Adrenal gland (tissue), 12 donors: ENCODE results near the gene UMPS. TPM values are rescaled to one million over a fixed set of nuclear protein-coding genes. Genes with fewer than 3 reads are reported as not detected.

Experiments used
- DNase-seq, 7 donors: peaks; one replicate each; pipeline ENCODE4 v3.0.0-alpha.2; 2019 to 2020
- H3K27ac ChIP-seq, 5 donors: fragments of 200-600 bp; sonication (generic) in 4 of 5; 1 replicate in 3 of 5; 2 replicates in 2 of 5; pipeline versions ENCODE4 v1.5.1 to v1.8.0; 2016 to 2020; ENCODE audit warnings: mild to moderate bottlenecking in 1 of 5
- H3K27me3 ChIP-seq: fragments of 200-600 bp; 2 replicates; pipeline ENCODE4 v1.8.0; 2021
- H3K36me3 ChIP-seq, 2 donors: fragments of 200-600 bp; replicated peaks in 1 of 2; 1 replicate in 1 of 2; 2 replicates in 1 of 2; pipeline versions ENCODE4 v1.5.1 to v1.8.0; 2018 to 2022
- H3K4me1 ChIP-seq, 2 donors: fragments of 200-600 bp; replicated peaks in 1 of 2; 1 replicate in 1 of 2; 2 replicates in 1 of 2; pipeline versions ENCODE4 v1.5.1 to v1.8.0; 2018 to 2021
- H3K4me3 ChIP-seq, 4 donors: fragments of 200-600 bp; sonication (generic) in 3 of 4; one replicate each; pipeline ENCODE4 v1.5.1; 2016 to 2018
- H3K9me3 ChIP-seq, 3 donors: fragments of 200-600 bp; sonication (generic) in 1 of 3; replicated peaks in 1 of 3; 1 replicate in 2 of 3; 2 replicates in 1 of 3; pipeline versions ENCODE4 v1.5.1 to v1.8.0; 2016 to 2021
- CTCF ChIP-seq, 6 experiments: fragments of 450-650 bp in 4 of 6; fragments of 200-600 bp in 2 of 6; sonication (generic) in 1 of 6; IDR thresholded peaks; 1 replicate in 5 of 6; 2 replicates in 1 of 6; pipeline versions ENCODE4 v1.5.1 to v1.8.0; 2016 to 2021; ENCODE audit warnings: antibody characterized with exemption in 6 of 6, mild to moderate bottlenecking in 2 of 6, moderate library complexity in 1 of 6
- POLR2A ChIP-seq, 2 donors: fragments of 450-650 bp; IDR thresholded peaks; one replicate each; pipeline ENCODE4 v1.6.1; 2017; ENCODE audit warnings: antibody characterized with exemption in 2 of 2, mild to moderate bottlenecking in 2 of 2, moderate library complexity in 1 of 2
- WGBS, 4 donors: extraction: QIAGEN DNeasy Blood & Tissue Kit in 2 of 4; methylation state at CpG; one replicate each; pipeline versions ENCODE4 v1.1.5 to v1.1.7; 2013 to 2017; 5-methylcytosine and 5-hydroxymethylcytosine counted together
- intact Hi-C, 2 donors: fragments of 100-400 bp; cut with DNase I; formaldehyde crosslinking; loops; one replicate each; pipeline versions ENCODE4 v1.14.1 to v1.15.0; 2022 to 2023
- polyA plus RNA-seq, 3 donors: library from polyadenylated mRNA; stranded (reverse); fragments of 200-250 nt in 2 of 3; fragments of 350-450 nt in 1 of 3; fragmentation: Illumina TruSeq in 1 of 3; extraction: RNeasy Lipid Tissue Mini Kit (QIAGEN cat#74804) in 1 of 3; gene quantifications; one replicate each; pipeline ENCODE4 v1.2.3, GENCODE V29; 2013 to 2014
- total RNA-seq, 9 donors: library from RNA; depleted of rRNA in 4 of 9; stranded (reverse); fragments of >200 nt in 4 of 9; fragments of 120-200 nt in 1 of 9; fragmentation: NEBNext Ultra II Directional in 1 of 9; extraction: Animal tissue kit (Norgen Biotek cat#: 25700) in 1 of 9; gene quantifications; one replicate each; pipeline versions ENCODE4 v1.1.0 to v1.2.4, GENCODE V29; 2013 to 2023
- donor health status: healthy with polysubstance abuse.
- donor health status: Bipolar disorder and iron deficiency.
- donor health status: DM: yes; HTN: yes; CAD: no.
- donor health status: DM: no; HTN: no; CAD: no.
- donor health status: DM: no; HTN: no; CAD: no.
- donor health status: DM: yes; HTN: yes; CAD: no.

UMPS gene
- total and polyA plus RNA-seq, 12 donors, result 8.8 to 45.9 (median 26.8) TPM

DNA sequence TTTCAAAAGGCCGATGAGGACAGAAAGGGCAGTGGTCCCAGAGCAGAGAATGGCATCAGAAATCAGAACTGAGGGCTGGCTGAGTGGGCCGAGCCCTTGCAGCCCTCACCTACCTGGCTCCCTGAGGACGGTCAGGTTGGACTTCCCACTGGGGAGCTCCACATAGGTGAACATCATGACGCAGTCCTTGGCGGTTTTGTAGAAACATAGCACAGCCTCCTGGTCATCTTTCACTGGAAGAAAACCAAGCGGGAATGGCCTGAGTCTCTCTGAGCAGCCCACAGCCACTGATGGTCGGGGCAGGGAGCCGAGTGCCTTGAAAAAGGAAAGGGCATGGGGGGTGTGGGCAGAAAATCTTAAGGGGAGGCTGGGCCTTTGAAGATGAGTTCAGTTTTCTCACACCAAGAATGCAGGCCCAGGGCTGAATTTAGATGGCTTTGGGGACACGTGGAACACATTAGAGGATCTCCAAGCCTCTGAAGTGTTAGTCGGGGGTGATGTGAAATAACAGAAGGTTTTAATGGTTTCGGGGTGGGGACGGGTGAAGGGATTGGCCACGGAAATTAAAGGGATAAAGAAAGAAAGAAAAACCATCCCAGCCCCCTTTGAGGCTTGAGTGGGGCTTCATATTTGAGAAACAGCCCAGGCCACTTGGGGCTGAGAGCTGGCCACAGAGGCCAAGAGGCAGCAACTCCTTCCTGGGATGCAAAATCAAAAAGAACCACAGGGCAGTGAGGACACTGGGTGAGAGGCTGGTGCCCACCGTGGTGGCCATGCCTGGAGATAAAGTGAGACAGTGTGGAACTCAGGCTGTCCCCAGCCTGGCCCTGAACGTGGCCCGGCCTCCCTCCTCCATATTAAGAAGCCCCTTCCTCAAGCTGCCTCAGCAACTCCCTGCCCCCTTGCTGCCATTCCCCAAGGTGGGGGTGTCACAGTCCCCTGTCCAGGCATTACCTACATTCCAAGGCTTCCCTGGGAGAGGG is 36.2 kb downstream of the UMPS start:
- Histone ChIP-seq H3K9me3 (no peaks in the 10 kb centered on the region), H3K27ac (no peak overlapping the region), H3K27me3 (no peaks in the 10 kb centered on the region), H3K4me3 (no peak overlapping the region), H3K36me3 (peaks cover 0 to 63% of the 10 kb centered on the region in 2 donors), H3K4me1 (peaks cover 0 to 22% of the 10 kb centered on the region in 2 donors)
- DNase-seq, result no peak
- WGBS, 4 donors, result 91 to 96% (median 94%) methylated on average over 16 of the region's 16 CpGs
- intact Hi-C loops, result no loop called here
- TF ChIP-seq POLR2A (IDR thresholded peaks at IDR 0.05) (no peak), CTCF (IDR thresholded peaks at IDR 0.05) (no peak)

- intact Hi-C loops, result no loop called here
- Histone ChIP-seq H3K27me3 (no peaks in the 10 kb centered on the region), H3K27ac (no peak overlapping the region), H3K9me3 (no peaks in the 10 kb centered on the region), H3K36me3 (peaks cover 0 to 63% of the 10 kb centered on the region in 2 donors), H3K4me3 (no peak overlapping the region), H3K4me1 (peaks cover 5 to 22% of the 10 kb centered on the region in 2 donors)
- no peak for DNase-seq
- WGBS, 4 donors, result 74 to 95% (median 90%) methylated on average over 4 to 5 of the region's 5 CpGs
- no peak for TF ChIP-seq CTCF (IDR thresholded peaks at IDR 0.05)
- no peak for TF ChIP-seq POLR2A (IDR thresholded peaks at IDR 0.05)
Measured at GRCh38 chr3:124767264-124767663, 37.0 kb downstream of the UMPS start.

DNA sequence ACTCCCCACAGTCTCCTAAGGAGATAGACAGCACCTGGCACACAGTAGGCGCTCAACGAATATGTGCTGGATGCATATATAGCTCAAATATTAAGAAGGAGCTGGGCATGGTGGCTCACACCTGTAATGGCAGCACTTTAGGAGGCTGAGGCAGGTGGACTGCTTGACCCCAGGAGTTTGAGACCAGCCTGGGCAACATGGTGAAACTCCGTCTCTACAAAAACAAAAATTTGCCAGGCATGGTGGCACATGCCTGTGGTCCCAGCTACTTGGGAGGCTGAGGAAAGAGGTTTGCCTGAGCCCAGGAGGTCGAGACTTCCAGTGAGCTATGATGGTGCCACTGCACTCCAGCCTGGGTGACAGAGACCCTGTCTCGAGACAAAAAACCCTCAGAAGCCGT is 37.4 kb downstream of the UMPS start:
- Histone ChIP-seq H3K36me3 (peaks cover 0 to 59% of the 10 kb centered on the region in 2 donors), H3K27ac (no peak overlapping the region), H3K9me3 (no peaks in the 10 kb centered on the region), H3K27me3 (no peaks in the 10 kb centered on the region), H3K4me3 (no peak overlapping the region), H3K4me1 (peaks cover 8 to 26% of the 10 kb centered on the region in 2 donors)
- intact Hi-C loops, result no loop called here
- TF ChIP-seq CTCF (IDR thresholded peaks at IDR 0.05) (no peak), POLR2A (IDR thresholded peaks at IDR 0.05) (no peak)
- no peak for DNase-seq
- 86 to 94% (median 93%) methylated on average over 4 to 6 of the region's 6 CpGs for WGBS, 4 donors

DNA sequence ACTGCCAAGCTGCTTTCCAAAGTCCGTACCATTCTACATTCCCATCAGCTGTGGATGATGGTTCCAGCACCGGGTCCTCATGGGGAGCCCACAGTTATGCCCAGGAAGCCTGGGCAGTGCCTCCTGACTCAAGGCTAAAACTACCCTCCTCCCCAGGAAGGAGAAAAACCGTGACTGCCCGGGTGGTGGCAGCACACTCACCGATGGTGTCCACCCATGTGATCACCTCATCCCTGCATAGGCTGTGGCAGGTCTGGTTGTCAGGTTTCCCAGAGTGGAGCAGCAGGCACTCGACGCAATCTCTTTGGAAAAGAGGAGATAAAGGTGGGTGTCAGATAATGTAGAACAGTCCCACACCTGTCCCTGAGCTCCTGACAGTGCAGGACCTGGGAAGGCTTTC is 38.6 kb downstream of the UMPS start:
- H3K27ac ChIP-seq, result no peak overlapping the region
- H3K27me3 ChIP-seq, result no peaks in the 10 kb centered on the region
- no peak for TF ChIP-seq POLR2A (IDR thresholded peaks at IDR 0.05)
- peak in 2 of 6 experiments; percentile 13 to 36 for TF ChIP-seq CTCF (IDR thresholded peaks at IDR 0.05)
- H3K9me3 ChIP-seq, result no peaks in the 10 kb centered on the region
- H3K4me3 ChIP-seq, result no peak overlapping the region
- WGBS, 4 donors, result 66 to 90% (median 79%) methylated on average over 4 to 7 of the region's 7 CpGs
- intact Hi-C loops, result no loop called here
- H3K4me1 ChIP-seq, result peaks cover 16 to 37% of the 10 kb centered on the region in 2 donors
- DNase-seq, result peak in 2 of 7 donors; percentile 37 to 75
- H3K36me3 ChIP-seq, result peaks cover 0 to 48% of the 10 kb centered on the region in 2 donors
